Fibroblast of the aortic adventitia (primary cell): ENCODE data around the gene CDPF1. TPM values are rescaled to one million over a fixed set of nuclear protein-coding genes. Genes with fewer than 3 reads are reported as not detected.
"Not testable (repeated sequence)": the region's sequence is repeated elsewhere in the genome, so short reads cannot be mapped to it uniquely, and the experiment has no call there.

Source experiments
- DNase-seq: peaks from one replicate; pipeline ENCODE4 v3.0.0-alpha.2; 2010; ENCODE audit warnings: low read depth
- H3K4me3 ChIP-seq: 2 replicates; pipeline ENCODE4 v1.5.1; 2011; ENCODE audit warnings: low read depth, mild to moderate bottlenecking, control low read depth, low read length, moderate library complexity
- CTCF ChIP-seq: IDR thresholded peaks from 2 replicates; pipeline ENCODE4 v1.5.1; 2011; ENCODE audit warnings: mild to moderate bottlenecking, low read length, control low read depth, inconsistent platforms; ENCODE audit not compliant: insufficient read depth
- total RNA-seq: library from RNA; depleted of rRNA; stranded (reverse); fragments of >200 nt; gene quantifications from 2 replicates; pipeline ENCODE4 v1.2.3, GENCODE V29; 2012; ENCODE audit warnings: low replicate concordance

Gene CDPF1
- total RNA-seq, 1 donor: 7.7 TPM

- TF ChIP-seq CTCF: no peak
- DNase-seq: no peak
- H3K4me3 ChIP-seq: no peak overlapping the region
Measured at GRCh38 chr22:46213052-46213451, 37.0 kb downstream of the CDPF1 start.

DNA sequence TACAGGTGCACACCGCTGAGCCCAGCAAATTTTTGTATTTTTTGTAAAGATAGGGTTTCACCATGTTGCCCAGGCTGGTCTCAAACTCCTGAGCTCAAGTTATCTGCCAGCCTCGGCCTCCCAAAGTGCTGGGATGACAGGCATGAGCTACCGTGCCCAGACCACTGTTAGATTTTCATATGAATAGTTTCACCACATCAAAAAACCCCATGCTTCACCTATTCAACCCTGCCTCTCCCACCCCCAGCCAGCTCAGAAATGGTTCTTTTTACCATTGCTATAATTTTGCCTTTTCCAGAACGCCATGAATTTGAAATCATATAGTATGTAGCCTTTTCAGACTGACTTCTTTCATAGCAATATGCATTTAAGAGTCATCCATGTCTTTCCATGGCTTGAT is 37.9 kb downstream of the CDPF1 start:
- no peak for TF ChIP-seq CTCF
- H3K4me3 ChIP-seq: no peak overlapping the region
- DNase-seq: no peak

- TF ChIP-seq CTCF: no peak
- H3K4me3 ChIP-seq: no peak overlapping the region
- DNase-seq: no peak
Measured at GRCh38 chr22:46209262-46209661, 40.8 kb downstream of the CDPF1 start.

GRCh38 chr22:46203601-46203980 is 46.5 kb downstream of the CDPF1 start:
- no peak for DNase-seq
- no peak for TF ChIP-seq CTCF
- no peak overlapping the region for H3K4me3 ChIP-seq

GRCh38 chr22:46202897-46203600 is 47.0 kb downstream of the CDPF1 start:
- TF ChIP-seq CTCF: no peak
- DNase-seq: no peak
- no peak overlapping the region for H3K4me3 ChIP-seq

- DNase-seq: no peak
- no peak overlapping the region for H3K4me3 ChIP-seq
- no peak for TF ChIP-seq CTCF
Measured at GRCh38 chr22:46201059-46201757, 48.9 kb downstream of the CDPF1 start.

GRCh38 chr22:46198806-46199205 is 51.3 kb downstream of the CDPF1 start:
- not testable (repeated sequence) for H3K4me3 ChIP-seq, DNase-seq
